ENCODE results near the gene RECK.

RECK gene

DNA sequence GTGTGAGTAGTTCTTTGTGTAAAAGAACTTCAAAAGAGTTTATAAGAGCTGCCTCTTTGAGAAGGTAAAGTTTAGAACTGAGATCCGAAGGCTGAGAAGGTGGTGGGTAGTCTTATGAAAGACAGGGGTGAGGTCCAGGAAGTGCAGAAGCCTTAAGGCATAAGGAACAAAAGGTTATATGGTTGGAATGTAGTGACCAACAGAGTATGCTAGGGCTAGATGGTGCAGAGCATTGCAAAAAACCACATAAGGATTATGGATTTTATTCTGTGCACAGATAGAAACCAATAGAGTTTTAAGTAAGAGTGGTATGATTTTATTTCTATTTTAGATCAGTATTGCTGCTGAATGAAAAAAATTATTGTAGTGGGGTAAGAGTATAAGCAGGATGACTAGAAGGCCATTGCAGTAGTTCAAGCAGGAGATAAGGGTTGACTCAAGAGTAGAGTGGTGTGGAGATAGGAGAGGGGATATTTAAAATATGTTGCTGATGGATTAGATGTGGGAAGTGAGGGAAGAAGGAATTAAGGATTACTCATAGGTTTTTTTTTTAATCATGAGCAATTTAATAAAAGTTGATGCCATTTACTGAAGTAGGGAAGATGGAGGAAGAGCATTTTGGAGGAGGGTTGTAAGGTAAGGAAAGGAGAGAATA lies 3.7 kb downstream of the RECK start:
- DNase-seq (ENCODE audit: low read depth in 2 of 2): peak in 1 of 2 donors; percentile 23
- no peak overlapping the region for H3K4me3 ChIP-seq (replicated peaks in 1 of 2; ENCODE audit: low read depth in 2 of 2, low read length in 2 of 2)
- TF ChIP-seq, protein P1, sequence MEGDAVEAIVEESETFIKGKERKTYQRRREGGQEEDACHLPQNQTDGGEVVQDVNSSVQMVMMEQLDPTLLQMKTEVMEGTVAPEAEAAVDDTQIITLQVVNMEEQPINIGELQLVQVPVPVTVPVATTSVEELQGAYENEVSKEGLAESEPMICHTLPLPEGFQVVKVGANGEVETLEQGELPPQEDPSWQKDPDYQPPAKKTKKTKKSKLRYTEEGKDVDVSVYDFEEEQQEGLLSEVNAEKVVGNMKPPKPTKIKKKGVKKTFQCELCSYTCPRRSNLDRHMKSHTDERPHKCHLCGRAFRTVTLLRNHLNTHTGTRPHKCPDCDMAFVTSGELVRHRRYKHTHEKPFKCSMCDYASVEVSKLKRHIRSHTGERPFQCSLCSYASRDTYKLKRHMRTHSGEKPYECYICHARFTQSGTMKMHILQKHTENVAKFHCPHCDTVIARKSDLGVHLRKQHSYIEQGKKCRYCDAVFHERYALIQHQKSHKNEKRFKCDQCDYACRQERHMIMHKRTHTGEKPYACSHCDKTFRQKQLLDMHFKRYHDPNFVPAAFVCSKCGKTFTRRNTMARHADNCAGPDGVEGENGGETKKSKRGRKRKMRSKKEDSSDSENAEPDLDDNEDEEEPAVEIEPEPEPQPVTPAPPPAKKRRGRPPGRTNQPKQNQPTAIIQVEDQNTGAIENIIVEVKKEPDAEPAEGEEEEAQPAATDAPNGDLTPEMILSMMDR (IDR thresholded peaks at IDR 0.05; ENCODE audit: low read depth, low read length): no peak

DNA sequence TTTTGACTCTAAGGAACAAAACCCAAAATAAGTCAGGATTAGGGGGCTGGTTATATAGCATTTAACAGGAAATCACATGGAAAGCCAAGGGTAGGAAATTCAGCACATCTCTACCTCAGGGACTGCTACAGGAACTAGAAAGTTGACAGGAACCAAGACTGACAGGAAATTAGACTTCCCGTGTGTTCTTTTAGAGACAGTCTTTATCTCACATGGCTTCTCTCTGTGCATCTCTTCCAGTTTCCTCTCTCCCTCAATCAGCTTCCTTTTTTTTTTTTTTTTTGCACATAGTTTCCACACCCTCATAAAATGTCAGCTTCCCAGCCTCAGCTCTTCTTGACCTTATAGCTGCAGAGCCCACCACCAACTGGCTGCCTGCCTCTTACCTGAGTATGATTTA lies 4.8 kb downstream of the RECK start:
- TF ChIP-seq, protein P1 (IDR thresholded peaks at IDR 0.05; ENCODE audit: low read depth, low read length): no peak
- DNase-seq (ENCODE audit: low read depth in 2 of 2): no peak
- H3K4me3 ChIP-seq (replicated peaks in 1 of 2; ENCODE audit: low read depth in 2 of 2, low read length in 2 of 2): no peak overlapping the region

DNA sequence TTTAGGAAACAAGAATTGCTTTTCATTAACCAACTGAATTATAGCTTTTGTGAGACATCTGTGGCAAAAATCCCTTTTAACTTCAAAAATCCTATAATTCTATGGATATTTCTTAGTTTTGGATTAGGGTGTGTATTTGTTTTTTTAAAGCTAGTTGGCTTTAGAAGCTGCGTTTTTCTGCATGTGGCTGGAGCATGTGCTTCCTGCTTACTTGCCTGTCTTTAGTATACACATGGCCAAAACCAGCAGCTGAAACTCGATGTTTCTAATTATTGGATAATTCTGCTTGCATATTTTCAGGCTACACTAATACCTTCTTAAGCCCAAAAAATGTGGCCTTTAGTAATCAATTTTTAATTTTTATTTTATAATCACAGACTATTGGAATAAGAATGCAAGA lies 8.9 kb downstream of the RECK start:
- TF ChIP-seq, protein P1 (IDR thresholded peaks at IDR 0.05; ENCODE audit: low read depth, low read length): no peak
- DNase-seq (ENCODE audit: low read depth in 2 of 2): no peak
- H3K4me3 ChIP-seq (replicated peaks in 1 of 2; ENCODE audit: low read depth in 2 of 2, low read length in 2 of 2): no peak overlapping the region

- no peak overlapping the region for H3K4me3 ChIP-seq (replicated peaks in 1 of 2; ENCODE audit: low read depth in 2 of 2, low read length in 2 of 2)
- TF ChIP-seq, protein P1 (IDR thresholded peaks at IDR 0.05; ENCODE audit: low read depth, low read length): no peak
- DNase-seq (ENCODE audit: low read depth in 2 of 2): no peak
These were observed 10.2 kb downstream of the RECK start for GRCh38 chr9:36046923-36047322.

DNA sequence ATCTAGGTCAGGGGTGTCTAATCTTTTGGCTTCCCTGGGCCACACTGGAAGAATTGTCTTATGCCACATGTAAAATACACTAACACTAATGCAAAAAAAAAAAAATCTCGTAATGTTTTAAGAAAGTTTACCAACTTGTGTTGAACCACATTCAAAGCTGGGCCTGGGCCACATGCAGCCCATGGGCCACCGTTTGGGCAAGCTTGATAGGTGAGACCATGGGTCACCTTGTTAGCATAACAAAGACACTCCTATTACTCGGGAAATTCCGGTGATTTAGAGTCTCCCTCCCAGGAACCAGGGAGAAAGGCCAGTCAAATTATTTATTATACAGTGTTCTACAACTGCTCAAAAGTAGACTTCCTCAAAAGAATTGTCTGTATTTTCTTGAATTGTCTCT lies 12.7 kb downstream of the RECK start:
- DNase-seq (ENCODE audit: low read depth in 2 of 2): no peak
- TF ChIP-seq, protein P1 (IDR thresholded peaks at IDR 0.05; ENCODE audit: low read depth, low read length): no peak
- H3K4me3 ChIP-seq (replicated peaks in 1 of 2; ENCODE audit: low read depth in 2 of 2, low read length in 2 of 2): no peak overlapping the region

DNA sequence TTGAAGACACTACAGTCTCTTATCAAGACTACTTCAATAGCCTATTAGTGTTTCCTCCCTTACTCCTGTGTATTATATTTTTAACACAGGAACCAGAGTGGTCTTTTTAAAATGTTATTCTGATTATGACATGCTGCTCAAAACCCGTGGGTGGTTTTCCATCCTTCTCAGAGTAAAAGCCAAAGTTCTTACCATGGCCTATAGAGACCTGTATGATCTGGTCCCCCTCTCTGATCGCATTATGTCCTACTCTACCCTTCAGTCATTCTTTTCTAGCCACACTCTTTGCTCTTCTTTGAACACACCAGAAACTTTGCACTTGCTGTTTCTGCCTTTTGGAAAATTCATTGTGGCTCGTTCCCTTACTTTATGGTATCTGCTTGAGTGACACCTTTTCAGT lies 13.8 kb downstream of the RECK start:
- TF ChIP-seq, protein P1 (IDR thresholded peaks at IDR 0.05; ENCODE audit: low read depth, low read length): no peak
- no peak overlapping the region for H3K4me3 ChIP-seq (replicated peaks in 1 of 2; ENCODE audit: low read depth in 2 of 2, low read length in 2 of 2)
- DNase-seq (ENCODE audit: low read depth in 2 of 2): no peak

DNA sequence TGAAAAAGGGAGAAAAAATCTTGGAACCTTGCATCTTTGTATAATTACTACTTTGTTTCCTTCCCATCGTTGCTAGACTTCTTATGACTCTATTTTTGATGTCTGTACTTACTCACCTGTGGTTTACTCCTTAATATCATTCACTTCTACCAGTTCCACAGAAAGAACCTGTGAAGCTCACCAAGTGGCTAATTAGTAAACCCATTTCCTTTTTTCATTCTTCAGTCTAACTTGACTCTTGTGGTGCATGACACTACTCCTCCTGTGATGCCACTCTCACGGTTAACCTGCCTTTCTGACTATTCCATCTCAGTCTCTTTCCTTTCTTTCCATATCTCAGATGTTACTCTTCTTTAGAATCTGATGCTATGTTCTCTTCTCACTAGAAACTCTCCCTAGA lies 14.6 kb downstream of the RECK start:
- H3K4me3 ChIP-seq (replicated peaks in 1 of 2; ENCODE audit: low read depth in 2 of 2, low read length in 2 of 2): no peak overlapping the region
- no peak for DNase-seq (ENCODE audit: low read depth in 2 of 2)
- TF ChIP-seq, protein P1 (IDR thresholded peaks at IDR 0.05; ENCODE audit: low read depth, low read length): no peak

Data from cardiac fibroblast (primary cell).